GM21390 (cell line): Measurements from ENCODE around the gene ZNF48.

Experiments used
- ATAC-seq: cut with Tn5 transposase; IDR thresholded peaks from one replicate; pipeline ENCODE4 v1.9.1; 2021; ENCODE audit not compliant: unreplicated experiment

The ZNF48 gene

GRCh38 chr16:30437511-30438046 is 42.4 kb downstream of the ZNF48 start:
- no peak for ATAC-seq

- ATAC-seq = no peak
These were observed 43.6 kb downstream of the ZNF48 start for GRCh38 chr16:30438835-30439234.

GRCh38 chr16:30439720-30440348 is 44.6 kb downstream of the ZNF48 start:
- no peak for ATAC-seq

- no peak for ATAC-seq
These were observed 48.4 kb downstream of the ZNF48 start for GRCh38 chr16:30443631-30444030.

GRCh38 chr16:30444231-30445148 is 49.3 kb downstream of the ZNF48 start:
- no peak for ATAC-seq

GRCh38 chr16:30445149-30445407 is 49.9 kb downstream of the ZNF48 start:
- no peak for ATAC-seq

- peak; percentile 83 for ATAC-seq
These were observed 50.4 kb downstream of the ZNF48 start, which contains the start of gene SEPHS2 for GRCh38 chr16:30445408-30446202. SEPHS2 (minus strand) TSS chr16:30445874; CDS start chr16:30445727, 147 bp downstream.

GRCh38 chr16:30446203-30446595 is 51.0 kb downstream of the ZNF48 start:
- ATAC-seq = no peak

- ATAC-seq = no peak
These were observed 52.4 kb downstream of the ZNF48 start for GRCh38 chr16:30447512-30448226.

GRCh38 chr16:30449116-30449435 is 53.9 kb downstream of the ZNF48 start:
- ATAC-seq = no peak
